Parathyroid adenoma (tissue), 2 donors: ENCODE data around the gene EML6.

ENCODE experiments used
- H2AFZ ChIP-seq: fragments of 300-600 bp; sonication (generic); one replicate; pipeline ENCODE4 v1.7.0; 2017; ENCODE audit warnings: antibody characterized with exemption, mild to moderate bottlenecking
- H3K27ac ChIP-seq: fragments of 300-600 bp; sonication (generic); one replicate; pipeline ENCODE4 v1.7.0; 2017
- H3K27me3 ChIP-seq: fragments of 300-600 bp; sonication (generic); one replicate; pipeline ENCODE4 v1.7.0; 2017; ENCODE audit warnings: low read length; ENCODE audit not compliant: control insufficient read depth, insufficient read depth
- H3K36me3 ChIP-seq: fragments of 300-600 bp; sonication (generic); one replicate; pipeline ENCODE4 v1.7.0; 2017; ENCODE audit warnings: low read length; ENCODE audit not compliant: control insufficient read depth, insufficient read depth
- H3K4me1 ChIP-seq: fragments of 300-600 bp; sonication (generic); one replicate; pipeline ENCODE4 v1.7.0; 2017; ENCODE audit warnings: control low read depth
- H3K4me2 ChIP-seq: fragments of 300-600 bp; sonication (generic); one replicate; pipeline ENCODE4 v1.7.0; 2017; ENCODE audit warnings: low read length
- H3K4me3 ChIP-seq: fragments of 300-600 bp; sonication (generic); one replicate; pipeline ENCODE4 v1.7.0; 2017; ENCODE audit warnings: low read depth, low read length
- H3K79me2 ChIP-seq: fragments of 300-600 bp; sonication (generic); one replicate; pipeline ENCODE4 v1.7.0; 2017; ENCODE audit warnings: control low read depth
- H3K9ac ChIP-seq: fragments of 300-600 bp; sonication (generic); one replicate; pipeline ENCODE4 v1.7.0; 2017; ENCODE audit warnings: mild to moderate bottlenecking
- H3K9me3 ChIP-seq: fragments of 300-600 bp; sonication (generic); one replicate; pipeline ENCODE4 v1.7.0; 2017; ENCODE audit warnings: low read length; ENCODE audit not compliant: control insufficient read depth
- TF ChIP-seq, protein P1 (sequence below): fragments of 300-600 bp; sonication (generic); IDR thresholded peaks from one replicate; pipeline ENCODE4 v1.7.0; 2017; ENCODE audit warnings: antibody characterized with exemption, mild to moderate bottlenecking
- donor health status: primary hyperparathyroidism.

The EML6 gene

GRCh38 chr2:54968561-54969218 lies 245.2 kb downstream of the EML6 start:
- no peaks in the 10 kb centered on the region for H3K36me3 ChIP-seq
- TF ChIP-seq, protein P1, sequence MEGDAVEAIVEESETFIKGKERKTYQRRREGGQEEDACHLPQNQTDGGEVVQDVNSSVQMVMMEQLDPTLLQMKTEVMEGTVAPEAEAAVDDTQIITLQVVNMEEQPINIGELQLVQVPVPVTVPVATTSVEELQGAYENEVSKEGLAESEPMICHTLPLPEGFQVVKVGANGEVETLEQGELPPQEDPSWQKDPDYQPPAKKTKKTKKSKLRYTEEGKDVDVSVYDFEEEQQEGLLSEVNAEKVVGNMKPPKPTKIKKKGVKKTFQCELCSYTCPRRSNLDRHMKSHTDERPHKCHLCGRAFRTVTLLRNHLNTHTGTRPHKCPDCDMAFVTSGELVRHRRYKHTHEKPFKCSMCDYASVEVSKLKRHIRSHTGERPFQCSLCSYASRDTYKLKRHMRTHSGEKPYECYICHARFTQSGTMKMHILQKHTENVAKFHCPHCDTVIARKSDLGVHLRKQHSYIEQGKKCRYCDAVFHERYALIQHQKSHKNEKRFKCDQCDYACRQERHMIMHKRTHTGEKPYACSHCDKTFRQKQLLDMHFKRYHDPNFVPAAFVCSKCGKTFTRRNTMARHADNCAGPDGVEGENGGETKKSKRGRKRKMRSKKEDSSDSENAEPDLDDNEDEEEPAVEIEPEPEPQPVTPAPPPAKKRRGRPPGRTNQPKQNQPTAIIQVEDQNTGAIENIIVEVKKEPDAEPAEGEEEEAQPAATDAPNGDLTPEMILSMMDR = no peak

DNA sequence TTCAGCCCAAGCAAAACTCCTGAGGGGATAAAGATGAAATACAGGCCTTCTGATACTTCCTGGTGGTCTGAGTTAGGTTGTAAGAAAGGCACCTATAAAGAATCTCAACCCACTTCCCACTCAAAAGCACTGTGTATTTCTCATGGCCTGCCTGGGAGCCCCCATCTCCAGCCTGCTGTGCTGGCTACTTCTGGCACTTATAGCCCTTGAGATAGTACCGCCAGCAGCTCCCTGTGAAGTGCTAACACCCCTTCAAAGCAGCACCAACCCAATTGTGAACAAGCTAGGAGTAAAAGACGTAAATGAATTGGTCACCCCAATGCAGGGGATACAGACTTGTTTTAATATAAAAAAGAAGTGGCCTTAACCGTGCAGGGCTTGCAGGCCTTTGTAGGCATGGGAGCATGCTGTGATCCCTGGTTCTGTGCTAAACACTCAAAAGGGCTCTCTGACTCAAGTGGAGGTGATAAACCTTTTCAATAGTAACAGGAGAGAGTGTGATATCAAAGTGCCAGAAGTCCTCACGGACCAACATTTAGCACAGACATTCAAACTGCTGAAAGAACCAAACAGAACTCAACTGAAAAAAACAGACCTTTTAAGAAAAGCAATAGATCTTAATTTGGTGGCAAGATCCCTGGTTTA lies 246.0 kb downstream of the EML6 start:
- H3K9ac ChIP-seq = no peak overlapping the region
- no peak overlapping the region for H3K4me2 ChIP-seq
- no peaks in the 10 kb centered on the region for H3K9me3 ChIP-seq
- H3K4me1 ChIP-seq = no peaks in the 10 kb centered on the region
- peaks cover 6% of the 10 kb centered on the region for H3K79me2 ChIP-seq
- H3K27ac ChIP-seq = no peak overlapping the region
- no peaks in the 10 kb centered on the region for H3K27me3 ChIP-seq
- no peaks in the 10 kb centered on the region for H3K36me3 ChIP-seq
- TF ChIP-seq, protein P1 = no peak
- H3K4me3 ChIP-seq = no peak overlapping the region
- no peak overlapping the region for H2AFZ ChIP-seq

More at GRCh38 chr2:54968561-54969218, 245.2 kb downstream of the EML6 start:
- Histone ChIP-seq H3K4me2 (no peak overlapping the region), H3K4me1 (no peaks in the 10 kb centered on the region), H3K4me3 (no peak overlapping the region), H3K79me2 (peaks cover 2% of the 10 kb centered on the region), H3K27me3 (no peaks in the 10 kb centered on the region), H2AFZ (no peak overlapping the region), H3K27ac (no peak overlapping the region), H3K9ac (no peak overlapping the region), H3K9me3 (no peaks in the 10 kb centered on the region)

- no peak overlapping the region for H2AFZ ChIP-seq
- H3K27me3 ChIP-seq = no peaks in the 10 kb centered on the region
- no peaks in the 10 kb centered on the region for H3K36me3 ChIP-seq
- no peak overlapping the region for H3K27ac ChIP-seq
- no peaks in the 10 kb centered on the region for H3K9me3 ChIP-seq
- peaks cover 1% of the 10 kb centered on the region for H3K4me1 ChIP-seq
- TF ChIP-seq, protein P1 = no peak
- no peak overlapping the region for H3K9ac ChIP-seq
- no peak overlapping the region for H3K4me3 ChIP-seq
- peaks cover 12% of the 10 kb centered on the region for H3K79me2 ChIP-seq
- H3K4me2 ChIP-seq = no peak overlapping the region
Observed at GRCh38 chr2:54969940-54970338, 246.5 kb downstream of the EML6 start.

GRCh38 chr2:54975175-54975574 lies 251.7 kb downstream of the EML6 start:
- H3K9me3 ChIP-seq = no peaks in the 10 kb centered on the region
- no peak overlapping the region for H3K4me2 ChIP-seq
- H3K79me2 ChIP-seq = peaks cover 23% of the 10 kb centered on the region
- H2AFZ ChIP-seq = no peak overlapping the region
- H3K4me3 ChIP-seq = no peak overlapping the region
- no peak overlapping the region for H3K9ac ChIP-seq
- no peaks in the 10 kb centered on the region for H3K27me3 ChIP-seq
- no peaks in the 10 kb centered on the region for H3K36me3 ChIP-seq
- TF ChIP-seq, protein P1 = no peak
- peaks cover 18% of the 10 kb centered on the region for H3K4me1 ChIP-seq
- H3K27ac ChIP-seq = no peak overlapping the region
